Measurements from ENCODE around the gene LHFPL4. TPM values are rescaled to one million over a fixed set of nuclear protein-coding genes. Genes with fewer than 3 reads are reported as not detected.

The LHFPL4 gene
- polyA plus RNA-seq, 1 experiment, result not detected

DNA sequence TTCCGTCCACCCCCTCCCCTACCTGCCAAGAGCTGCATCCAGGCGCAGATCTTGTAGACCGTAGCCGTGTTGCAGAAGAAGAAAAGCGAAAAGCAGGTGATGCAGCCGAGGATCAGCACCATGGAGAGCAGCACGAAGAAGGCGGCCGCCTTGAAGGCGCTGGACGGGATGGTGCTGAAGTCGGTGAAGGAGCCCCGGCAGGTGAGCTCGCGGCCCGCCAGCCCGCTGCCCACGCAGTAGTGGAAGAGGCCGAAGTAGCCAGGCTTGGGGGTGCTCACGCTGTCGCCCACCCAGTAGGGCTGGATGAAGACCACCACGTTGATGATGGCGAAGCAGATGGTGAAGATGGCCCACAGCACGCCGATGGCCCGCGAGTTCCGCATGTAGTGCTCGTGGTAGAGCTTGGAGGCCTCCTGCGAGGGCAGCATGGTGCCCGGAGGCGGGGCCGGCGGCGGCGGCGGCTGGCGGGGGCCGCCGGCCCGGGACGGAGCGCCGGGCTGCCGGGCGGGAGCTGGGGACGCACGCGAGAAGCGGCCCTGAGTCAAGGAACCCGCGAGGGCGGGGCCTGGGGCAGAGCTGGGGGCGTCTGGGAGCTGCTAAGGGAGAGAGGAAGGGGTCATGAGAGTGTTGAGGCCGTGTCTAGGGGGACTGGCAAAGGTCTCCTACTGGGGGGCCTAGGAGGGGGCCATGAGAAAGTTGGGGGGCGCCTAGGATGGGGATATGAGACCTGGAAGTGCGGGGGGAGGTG, 1.2 kb downstream of the LHFPL4 start:
- Histone ChIP-seq H3K36me3 (ENCODE audit: control insufficient read depth, insufficient read depth, low read length) (no peaks in the 10 kb centered on the region), H3K4me3 (ENCODE audit: low read depth, low read length) (no peak overlapping the region), H3K27me3 (ENCODE audit: control insufficient read depth, insufficient read depth, low read length) (peaks cover 6% of the 10 kb centered on the region; the same call in 1 of the 2 replicates)
- ChIA-PET POLR2A (no interaction called here), CTCF (no interaction called here)
- no peak for DNase-seq (ENCODE audit: low read depth)
- TF ChIP-seq, protein P1, sequence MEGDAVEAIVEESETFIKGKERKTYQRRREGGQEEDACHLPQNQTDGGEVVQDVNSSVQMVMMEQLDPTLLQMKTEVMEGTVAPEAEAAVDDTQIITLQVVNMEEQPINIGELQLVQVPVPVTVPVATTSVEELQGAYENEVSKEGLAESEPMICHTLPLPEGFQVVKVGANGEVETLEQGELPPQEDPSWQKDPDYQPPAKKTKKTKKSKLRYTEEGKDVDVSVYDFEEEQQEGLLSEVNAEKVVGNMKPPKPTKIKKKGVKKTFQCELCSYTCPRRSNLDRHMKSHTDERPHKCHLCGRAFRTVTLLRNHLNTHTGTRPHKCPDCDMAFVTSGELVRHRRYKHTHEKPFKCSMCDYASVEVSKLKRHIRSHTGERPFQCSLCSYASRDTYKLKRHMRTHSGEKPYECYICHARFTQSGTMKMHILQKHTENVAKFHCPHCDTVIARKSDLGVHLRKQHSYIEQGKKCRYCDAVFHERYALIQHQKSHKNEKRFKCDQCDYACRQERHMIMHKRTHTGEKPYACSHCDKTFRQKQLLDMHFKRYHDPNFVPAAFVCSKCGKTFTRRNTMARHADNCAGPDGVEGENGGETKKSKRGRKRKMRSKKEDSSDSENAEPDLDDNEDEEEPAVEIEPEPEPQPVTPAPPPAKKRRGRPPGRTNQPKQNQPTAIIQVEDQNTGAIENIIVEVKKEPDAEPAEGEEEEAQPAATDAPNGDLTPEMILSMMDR (IDR thresholded peaks at IDR 0.05; ENCODE audit: insufficient read depth, low read depth, low read length), result no peak

DNA sequence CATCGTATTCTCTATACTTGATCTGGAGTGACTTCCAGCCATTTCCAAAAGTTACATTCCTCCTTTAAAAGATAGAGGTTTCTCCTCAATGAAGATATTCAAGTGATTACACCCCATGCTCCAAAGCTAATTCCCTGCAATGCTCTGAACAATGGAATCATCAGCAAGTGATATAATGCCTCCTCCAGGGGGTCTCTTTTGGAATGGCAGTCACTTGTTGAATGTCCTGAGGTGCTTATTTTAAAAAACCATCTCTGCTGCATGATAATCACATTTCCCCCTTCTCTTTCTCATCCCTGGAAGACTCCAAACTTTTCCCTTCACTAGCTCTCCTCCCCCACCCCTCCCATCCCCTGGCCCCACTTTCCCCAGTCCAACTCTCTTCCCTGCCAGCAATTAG, 2.6 kb downstream of the LHFPL4 start:
- ChIA-PET CTCF (no interaction called here), POLR2A (no interaction called here)
- H3K36me3 ChIP-seq (ENCODE audit: control insufficient read depth, insufficient read depth, low read length), result no peaks in the 10 kb centered on the region
- no peak for DNase-seq (ENCODE audit: low read depth)
- no peak overlapping the region for H3K4me3 ChIP-seq (ENCODE audit: low read depth, low read length)
- TF ChIP-seq, protein P1 (IDR thresholded peaks at IDR 0.05; ENCODE audit: insufficient read depth, low read depth, low read length), result no peak
- peaks cover 6% of the 10 kb centered on the region; the same call in 1 of the 2 replicates for H3K27me3 ChIP-seq (ENCODE audit: control insufficient read depth, insufficient read depth, low read length)

DNA sequence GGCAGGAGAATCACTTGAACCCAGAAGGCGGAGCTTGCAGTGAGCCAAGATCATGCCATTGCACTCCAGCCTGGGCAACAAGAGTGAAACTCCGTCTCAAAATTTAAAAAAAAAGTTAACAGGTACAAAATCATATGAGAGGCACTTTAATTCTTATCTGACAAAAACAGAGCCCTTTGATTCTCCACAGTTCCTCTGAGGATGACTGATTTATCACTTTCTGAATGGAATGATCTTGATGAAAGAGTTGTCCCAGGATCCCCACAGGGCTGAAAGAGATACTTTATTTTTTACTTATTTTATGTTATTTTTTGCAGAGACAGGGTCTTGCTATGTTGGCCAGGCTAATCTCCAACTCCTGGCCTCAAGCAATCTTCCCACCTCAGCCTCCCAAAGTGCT, 4.0 kb downstream of the LHFPL4 start:
- H3K36me3 ChIP-seq (ENCODE audit: control insufficient read depth, insufficient read depth, low read length), result no peaks in the 10 kb centered on the region
- peaks cover 3% of the 10 kb centered on the region; the same call in 1 of the 2 replicates for H3K27me3 ChIP-seq (ENCODE audit: control insufficient read depth, insufficient read depth, low read length)
- ChIA-PET POLR2A (no interaction called here), CTCF (no interaction called here)
- TF ChIP-seq, protein P1 (IDR thresholded peaks at IDR 0.05; ENCODE audit: insufficient read depth, low read depth, low read length), result no peak
- no peak for DNase-seq (ENCODE audit: low read depth)
- no peak overlapping the region for H3K4me3 ChIP-seq (ENCODE audit: low read depth, low read length)

DNA sequence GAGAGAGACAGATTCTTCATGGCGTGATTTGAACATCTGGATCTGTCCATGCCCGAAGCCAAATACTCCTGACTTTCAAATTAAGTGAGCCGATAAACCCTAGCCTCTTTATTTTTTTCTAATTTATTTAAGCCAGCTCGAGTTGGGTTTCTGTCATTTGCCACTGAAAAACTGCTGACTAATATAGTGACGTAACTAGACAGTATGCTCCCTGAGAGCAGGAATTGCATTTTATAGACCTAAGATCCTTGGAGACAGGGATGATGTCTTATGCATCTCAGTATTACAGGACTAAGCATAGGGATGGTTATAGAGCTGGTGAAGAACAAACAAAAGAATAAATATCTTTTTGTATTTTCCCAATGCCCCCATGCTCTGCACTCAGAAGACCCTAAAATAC, 4.6 kb downstream of the LHFPL4 start:
- ChIA-PET CTCF (no interaction called here), POLR2A (no interaction called here)
- Histone ChIP-seq H3K36me3 (ENCODE audit: control insufficient read depth, insufficient read depth, low read length) (no peaks in the 10 kb centered on the region), H3K27me3 (ENCODE audit: control insufficient read depth, insufficient read depth, low read length) (no peaks in the 10 kb centered on the region), H3K4me3 (ENCODE audit: low read depth, low read length) (no peak overlapping the region)
- no peak for DNase-seq (ENCODE audit: low read depth)
- TF ChIP-seq, protein P1 (IDR thresholded peaks at IDR 0.05; ENCODE audit: insufficient read depth, low read depth, low read length), result no peak

DNA sequence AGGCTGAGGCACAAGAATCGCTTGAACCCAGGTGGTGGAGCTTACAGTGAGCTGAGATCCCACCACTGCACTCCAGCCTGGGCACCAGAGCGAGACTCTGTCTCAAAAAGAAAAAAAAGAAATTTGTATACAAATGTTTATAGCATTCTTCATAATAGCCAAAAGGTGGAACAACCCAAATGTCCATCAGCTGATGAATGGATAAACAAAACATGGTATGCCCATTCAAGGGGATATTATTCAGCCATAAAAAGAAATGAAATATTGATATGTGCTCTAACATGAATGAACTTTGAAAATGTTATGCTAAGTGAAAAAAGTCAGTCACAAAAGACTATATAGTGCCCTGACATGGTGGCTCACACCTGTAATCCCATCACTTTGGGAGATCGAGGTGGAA, 11.4 kb downstream of the LHFPL4 start:
- CTCF ChIA-PET, result no interaction called here
- no peak for DNase-seq (ENCODE audit: low read depth)
- Histone ChIP-seq H3K4me3 (ENCODE audit: low read depth, low read length) (no peak overlapping the region), H3K36me3 (ENCODE audit: control insufficient read depth, insufficient read depth, low read length) (no peaks in the 10 kb centered on the region), H3K27me3 (ENCODE audit: control insufficient read depth, insufficient read depth, low read length) (0 out of 2 replicates have a peak, but pooled peaks cover 2% of the 10 kb centered on the region)
- POLR2A ChIA-PET, result no interaction called here
- TF ChIP-seq, protein P1 (IDR thresholded peaks at IDR 0.05; ENCODE audit: insufficient read depth, low read depth, low read length), result no peak

Data from BJ (cell line).